Peyer's patch (tissue), 4 donors: ENCODE data around the gene RFNG.

ENCODE experiments used
- POLR2A ChIP-seq, 2 donors: fragments of 450-650 bp; IDR thresholded peaks; one replicate each; pipeline ENCODE4 v1.5.1; 2017; ENCODE audit warnings: antibody characterized with exemption in 2 of 2, mild to moderate bottlenecking in 2 of 2, moderate library complexity in 2 of 2
- TF ChIP-seq, protein P1 (sequence below), 6 experiments: fragments of 450-650 bp in 4 of 6; fragments of 200-600 bp in 2 of 6; sonication (generic) in 1 of 6; IDR thresholded peaks; one replicate each; pipeline ENCODE4 v1.5.1; 2017 to 2019; ENCODE audit warnings: antibody characterized with exemption in 6 of 6, mild to moderate bottlenecking in 3 of 6, moderate library complexity in 1 of 6

DNA sequence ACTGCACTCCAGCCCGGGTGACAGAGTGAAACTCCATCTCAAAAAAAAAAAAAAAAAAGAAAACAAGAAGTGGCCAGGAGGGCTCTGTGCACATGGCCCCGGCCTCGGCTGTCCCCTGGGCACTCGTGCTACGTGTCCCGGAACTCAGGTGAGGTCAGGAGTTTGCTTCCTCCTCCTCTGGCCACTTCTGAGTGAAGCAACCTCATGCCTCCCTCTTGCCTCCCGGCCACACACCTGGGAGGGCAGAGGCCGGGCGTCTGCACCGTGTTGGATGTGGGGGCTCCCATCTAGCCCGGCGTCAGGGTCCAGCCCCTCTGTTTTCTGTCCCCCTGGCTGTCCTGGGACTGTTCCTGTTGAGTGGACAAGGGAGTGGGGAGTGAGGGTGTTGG, 52.0 kb downstream of the RFNG start:
- TF ChIP-seq, protein P1, sequence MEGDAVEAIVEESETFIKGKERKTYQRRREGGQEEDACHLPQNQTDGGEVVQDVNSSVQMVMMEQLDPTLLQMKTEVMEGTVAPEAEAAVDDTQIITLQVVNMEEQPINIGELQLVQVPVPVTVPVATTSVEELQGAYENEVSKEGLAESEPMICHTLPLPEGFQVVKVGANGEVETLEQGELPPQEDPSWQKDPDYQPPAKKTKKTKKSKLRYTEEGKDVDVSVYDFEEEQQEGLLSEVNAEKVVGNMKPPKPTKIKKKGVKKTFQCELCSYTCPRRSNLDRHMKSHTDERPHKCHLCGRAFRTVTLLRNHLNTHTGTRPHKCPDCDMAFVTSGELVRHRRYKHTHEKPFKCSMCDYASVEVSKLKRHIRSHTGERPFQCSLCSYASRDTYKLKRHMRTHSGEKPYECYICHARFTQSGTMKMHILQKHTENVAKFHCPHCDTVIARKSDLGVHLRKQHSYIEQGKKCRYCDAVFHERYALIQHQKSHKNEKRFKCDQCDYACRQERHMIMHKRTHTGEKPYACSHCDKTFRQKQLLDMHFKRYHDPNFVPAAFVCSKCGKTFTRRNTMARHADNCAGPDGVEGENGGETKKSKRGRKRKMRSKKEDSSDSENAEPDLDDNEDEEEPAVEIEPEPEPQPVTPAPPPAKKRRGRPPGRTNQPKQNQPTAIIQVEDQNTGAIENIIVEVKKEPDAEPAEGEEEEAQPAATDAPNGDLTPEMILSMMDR (IDR thresholded peaks at IDR 0.05), result no peak
- TF ChIP-seq POLR2A (IDR thresholded peaks at IDR 0.05), result no peak
